ENCODE measurements around the gene SARS2. TPM values are rescaled to one million over a fixed set of nuclear protein-coding genes. Genes with fewer than 3 reads are reported as not detected.

The SARS2 gene
- total and polyA plus RNA-seq, 4 experiments from 2014 or later = 9.6 to 20.2 (median 15.5) TPM

- no peak overlapping the region for H3K27ac ChIP-seq (ENCODE audit: low read depth, low read length)
- POLR2A ChIA-PET (ENCODE audit: partially characterized antibody) = no interaction called here
- no peaks in the 10 kb centered on the region for H3K4me1 Mint-ChIP-seq
- H3K4me1 ChIP-seq (ENCODE audit: insufficient read depth, low read length) = no peaks in the 10 kb centered on the region
- CTCF ChIA-PET (ENCODE audit: partially characterized antibody) = interaction anchor here (0.6 kb wide), 1 partner anchor 186 kb away, joined by 3 read pairs; no protein-coding TSS in a partner anchor
- no peaks in the 10 kb centered on the region for H3K36me3 ChIP-seq (ENCODE audit: insufficient read depth, low read length)
- H3K9me3 ChIP-seq (ENCODE audit: control insufficient read depth in 1 of 2, low read length in 2 of 2) = no peaks in the 10 kb centered on the region
- H3K36me3 Mint-ChIP-seq = peaks cover 3 to 13% of the 10 kb centered on the region in 2 donors
- no peak for DNase-seq
- no peaks in the 10 kb centered on the region for H3K9me3 Mint-ChIP-seq
- H3K4me3 ChIP-seq (ENCODE audit: low read length in 2 of 2) = no peak overlapping the region
- H3K27ac Mint-ChIP-seq = no peak overlapping the region
- intact Hi-C loops (cut with micrococcal nuclease) = no loop called here
- no peak overlapping the region for H3K4me3 Mint-ChIP-seq
- H3K27me3 ChIP-seq (ENCODE audit: insufficient read depth, low read length) = no peaks in the 10 kb centered on the region
- no peaks in the 10 kb centered on the region for H3K27me3 Mint-ChIP-seq
These were observed 14.9 kb downstream of the SARS2 start for GRCh38 chr19:38915329-38916321.

- no peaks in the 10 kb centered on the region for H3K36me3 ChIP-seq (ENCODE audit: insufficient read depth, low read length)
- H3K4me1 ChIP-seq (ENCODE audit: insufficient read depth, low read length) = no peaks in the 10 kb centered on the region
- H3K4me1 Mint-ChIP-seq = peaks cover 0 to 2% (median 0%) of the 10 kb centered on the region in 4 donors
- no peak overlapping the region for H3K4me3 Mint-ChIP-seq
- peak overlapping the region in 1 of 7 donors; percentile 35 for H3K27ac Mint-ChIP-seq
- CTCF ChIA-PET (ENCODE audit: partially characterized antibody) = interaction anchor here (1.0 kb wide), 1 partner anchor 12 kb away, joined by 3 read pairs; no protein-coding TSS in a partner anchor
- no peak overlapping the region for H3K4me3 ChIP-seq (ENCODE audit: low read length in 2 of 2)
- no peaks in the 10 kb centered on the region for H3K27me3 Mint-ChIP-seq
- intact Hi-C loops (cut with micrococcal nuclease) = no loop called here
- H3K36me3 Mint-ChIP-seq = peaks cover 7 to 10% of the 10 kb centered on the region in 2 donors
- POLR2A ChIA-PET (ENCODE audit: partially characterized antibody) = no interaction called here
- DNase-seq = peak in 1 of 5 donors; percentile 3
- H3K9me3 Mint-ChIP-seq = no peaks in the 10 kb centered on the region
- no peaks in the 10 kb centered on the region for H3K9me3 ChIP-seq (ENCODE audit: control insufficient read depth in 1 of 2, low read length in 2 of 2)
- no peaks in the 10 kb centered on the region for H3K27me3 ChIP-seq (ENCODE audit: insufficient read depth, low read length)
- H3K27ac ChIP-seq (ENCODE audit: low read depth, low read length) = no peak overlapping the region
These were observed 16.6 kb downstream of the SARS2 start for GRCh38 chr19:38913958-38914357.

- Histone ChIP-seq H3K4me1 (ENCODE audit: insufficient read depth, low read length) (no peaks in the 10 kb centered on the region), H3K9me3 (ENCODE audit: control insufficient read depth in 1 of 2, low read length in 2 of 2) (no peaks in the 10 kb centered on the region), H3K36me3 (ENCODE audit: insufficient read depth, low read length) (peaks cover 1% of the 10 kb centered on the region), H3K4me3 (ENCODE audit: low read length in 2 of 2) (no peak overlapping the region), H3K27ac (ENCODE audit: low read depth, low read length) (no peak overlapping the region), H3K27me3 (ENCODE audit: insufficient read depth, low read length) (no peaks in the 10 kb centered on the region)
- H3K27ac Mint-ChIP-seq = no peak overlapping the region
- DNase-seq = peak in 1 of 5 donors; percentile 20
- ChIA-PET CTCF (ENCODE audit: partially characterized antibody) (no interaction called here), POLR2A (ENCODE audit: partially characterized antibody) (no interaction called here)
- peaks cover 12 to 14% of the 10 kb centered on the region in 2 donors for H3K36me3 Mint-ChIP-seq
- peaks cover 0 to 2% (median 0%) of the 10 kb centered on the region in 4 donors for H3K4me1 Mint-ChIP-seq
- intact Hi-C loops (cut with micrococcal nuclease) = no loop called here
- H3K27me3 Mint-ChIP-seq = no peaks in the 10 kb centered on the region
- H3K9me3 Mint-ChIP-seq = no peaks in the 10 kb centered on the region
- no peak overlapping the region for H3K4me3 Mint-ChIP-seq
These were observed 17.7 kb downstream of the SARS2 start for GRCh38 chr19:38912600-38913514.

- Histone ChIP-seq H3K4me3 (ENCODE audit: low read length in 2 of 2) (no peak overlapping the region), H3K9me3 (ENCODE audit: control insufficient read depth in 1 of 2, low read length in 2 of 2) (no peaks in the 10 kb centered on the region), H3K36me3 (ENCODE audit: insufficient read depth, low read length) (peaks cover 10% of the 10 kb centered on the region), H3K27me3 (ENCODE audit: insufficient read depth, low read length) (no peaks in the 10 kb centered on the region), H3K4me1 (ENCODE audit: insufficient read depth, low read length) (no peaks in the 10 kb centered on the region), H3K27ac (ENCODE audit: low read depth, low read length) (no peak overlapping the region)
- POLR2A ChIA-PET (ENCODE audit: partially characterized antibody) = no interaction called here
- Mint-ChIP-seq H3K4me1 (peaks cover 0 to 2% (median 0%) of the 10 kb centered on the region in 4 donors), H3K27me3 (no peaks in the 10 kb centered on the region), H3K4me3 (no peak overlapping the region), H3K36me3 (peaks cover 18 to 26% of the 10 kb centered on the region in 2 donors), H3K9me3 (no peaks in the 10 kb centered on the region), H3K27ac (peak overlapping the region in 1 of 7 donors; percentile 13)
- peak in 1 of 5 donors; percentile 27 for DNase-seq
- CTCF ChIA-PET (ENCODE audit: partially characterized antibody) = no interaction called here
- intact Hi-C loops (cut with micrococcal nuclease) = no loop called here
These were observed 19.1 kb downstream of the SARS2 start for GRCh38 chr19:38911388-38912001.

GRCh38 chr19:38910488-38910887 lies 20.1 kb downstream of the SARS2 start:
- Mint-ChIP-seq H3K9me3 (no peaks in the 10 kb centered on the region), H3K4me3 (no peak overlapping the region), H3K36me3 (peaks cover 18 to 26% of the 10 kb centered on the region in 2 donors), H3K4me1 (peaks cover 0 to 2% (median 0%) of the 10 kb centered on the region in 4 donors), H3K27ac (no peak overlapping the region), H3K27me3 (no peaks in the 10 kb centered on the region)
- no peak for DNase-seq
- peaks cover 10% of the 10 kb centered on the region for H3K36me3 ChIP-seq (ENCODE audit: insufficient read depth, low read length)
- H3K9me3 ChIP-seq (ENCODE audit: control insufficient read depth in 1 of 2, low read length in 2 of 2) = no peaks in the 10 kb centered on the region
- POLR2A ChIA-PET (ENCODE audit: partially characterized antibody) = no interaction called here
- H3K27ac ChIP-seq (ENCODE audit: low read depth, low read length) = no peak overlapping the region
- CTCF ChIA-PET (ENCODE audit: partially characterized antibody) = no interaction called here
- intact Hi-C loops (cut with micrococcal nuclease) = no loop called here
- H3K27me3 ChIP-seq (ENCODE audit: insufficient read depth, low read length) = no peaks in the 10 kb centered on the region
- H3K4me3 ChIP-seq (ENCODE audit: low read length in 2 of 2) = no peak overlapping the region
- H3K4me1 ChIP-seq (ENCODE audit: insufficient read depth, low read length) = no peaks in the 10 kb centered on the region

- H3K4me3 ChIP-seq (ENCODE audit: low read length in 2 of 2) = no peak overlapping the region
- no peak overlapping the region for H3K27ac ChIP-seq (ENCODE audit: low read depth, low read length)
- H3K27me3 ChIP-seq (ENCODE audit: insufficient read depth, low read length) = no peaks in the 10 kb centered on the region
- Mint-ChIP-seq H3K27me3 (no peaks in the 10 kb centered on the region), H3K36me3 (peaks cover 28 to 40% of the 10 kb centered on the region in 2 donors), H3K4me3 (no peak overlapping the region), H3K4me1 (peaks cover 0 to 6% (median 2%) of the 10 kb centered on the region in 4 donors), H3K27ac (peak overlapping the region in 2 of 7 donors; percentile 25 to 72), H3K9me3 (no peaks in the 10 kb centered on the region)
- DNase-seq = no peak
- H3K4me1 ChIP-seq (ENCODE audit: insufficient read depth, low read length) = no peaks in the 10 kb centered on the region
- ChIA-PET POLR2A (ENCODE audit: partially characterized antibody) (no interaction called here), CTCF (ENCODE audit: partially characterized antibody) (no interaction called here)
- H3K9me3 ChIP-seq (ENCODE audit: control insufficient read depth in 1 of 2, low read length in 2 of 2) = no peaks in the 10 kb centered on the region
- intact Hi-C loops (cut with micrococcal nuclease) = no loop called here
- peaks cover 20% of the 10 kb centered on the region for H3K36me3 ChIP-seq (ENCODE audit: insufficient read depth, low read length)
These were observed 21.7 kb downstream of the SARS2 start for GRCh38 chr19:38908911-38909310.

All from CD4-positive, alpha-beta memory T cell (primary cell).